PC-3 (cell line): ENCODE measurements around the gene VASP. TPM values are rescaled to one million over a fixed set of nuclear protein-coding genes. Genes with fewer than 3 reads are reported as not detected.
A peak's percentile ranks its signal among the peaks of the same experiment; 100 is the strongest.

Source experiments
- ATAC-seq: fragments of 200-7000 bp; cut with Tn5 transposase; 2 replicates; pipeline ENCODE4 v1.9.1; 2020; ENCODE audit warnings: mild to moderate bottlenecking, moderate library complexity
- BruUV-seq: library from RNA; stranded (reverse); fragments of 400-500 nt; replicated peaks from 2 replicates; lab custom pipeline; 2021; lab: Mats Ljungman, UMichigan
- CTCF ChIA-PET: fragments of 300-600 bp; sonication (Branson Sonifier 250); formaldehyde crosslinking; loops from one replicate; lab custom pipeline; 2022; ENCODE audit warnings: antibody characterized with exemption; lab: Charles Lee
- POLR2A ChIA-PET: fragments of 300-600 bp; sonication (Branson Sonifier 250); formaldehyde crosslinking; loops from one replicate; lab custom pipeline; 2022; ENCODE audit warnings: antibody characterized with exemption; ENCODE audit not compliant: unreplicated experiment; lab: Charles Lee
- DNase-seq: peaks from one replicate; pipeline ENCODE4 v3.0.0-alpha.2; 2015
- H2AFZ ChIP-seq: fragments of 300-600 bp; sonication (generic); 2 replicates; pipeline ENCODE4 v1.6.0; 2016; ENCODE audit warnings: antibody characterized with exemption, low read length
- H3F3A ChIP-seq: fragments of 300-600 bp; sonication (generic); one replicate; pipeline ENCODE4 v1.6.0; 2017; ENCODE audit warnings: antibody characterized with exemption, low read length, control low read depth, mild to moderate bottlenecking; ENCODE audit not compliant: unreplicated experiment
- H3K27ac ChIP-seq: fragments of 300-600 bp; sonication (generic); 2 replicates; pipeline ENCODE4 v1.5.1; 2016; ENCODE audit warnings: mild to moderate bottlenecking, low read length
- H3K27me3 ChIP-seq: fragments of 300-600 bp; sonication (generic); 2 replicates; pipeline ENCODE4 v1.6.1; 2016; ENCODE audit warnings: low read length, mixed read lengths
- H3K36me3 ChIP-seq: fragments of 300-600 bp; sonication (generic); 2 replicates; pipeline ENCODE4 v1.6.1; 2016; ENCODE audit warnings: low read depth, mixed run types, low read length, mixed read lengths
- H3K4me1 ChIP-seq: fragments of 300-600 bp; sonication (generic); 2 replicates; pipeline ENCODE4 v1.5.1; 2016; ENCODE audit warnings: low read length; ENCODE audit not compliant: insufficient read depth
- H3K4me2 ChIP-seq: fragments of 300-600 bp; sonication (generic); 2 replicates; pipeline ENCODE4 v1.6.0; 2016; ENCODE audit warnings: low read length
- H3K4me3 ChIP-seq: fragments of 300-600 bp; sonication (generic); 2 replicates; pipeline ENCODE4 v1.5.1; 2016; ENCODE audit warnings: mild to moderate bottlenecking, low read length, mixed read lengths
- H3K79me2 ChIP-seq: fragments of 300-600 bp; sonication (generic); 2 replicates; pipeline ENCODE4 v1.6.1; 2017; ENCODE audit warnings: low read length, mixed read lengths
- H3K9ac ChIP-seq: fragments of 300-600 bp; sonication (generic); 2 replicates; pipeline ENCODE4 v1.6.0; 2016; ENCODE audit warnings: mild to moderate bottlenecking, low read length
- H3K9me2 ChIP-seq: fragments of 300-600 bp; sonication (generic); replicated peaks from 2 replicates; pipeline ENCODE4 v1.6.1; 2016; ENCODE audit warnings: mixed run types, low read length, mixed read lengths
- H3K9me3 ChIP-seq: fragments of 300-600 bp; sonication (generic); 2 replicates; pipeline ENCODE4 v1.6.1; 2016; ENCODE audit warnings: low read length, mixed read lengths
- H4K20me1 ChIP-seq: fragments of 300-600 bp; sonication (generic); 2 replicates; pipeline ENCODE4 v1.6.1; 2016; ENCODE audit warnings: low read length, mixed read lengths
- EZH2 ChIP-seq: fragments of 300-600 bp; sonication (generic); IDR thresholded peaks from one replicate; pipeline ENCODE4 v1.6.1; 2017; ENCODE audit warnings: antibody characterized with exemption, mild to moderate bottlenecking, low read length; ENCODE audit not compliant: unreplicated experiment
- EZH2phosphoT487 ChIP-seq: fragments of 300-600 bp; sonication (generic); IDR thresholded peaks from 2 replicates; pipeline ENCODE4 v1.6.1; 2018; ENCODE audit warnings: mild to moderate bottlenecking, antibody characterized with exemption, low read length, borderline replicate concordance
- intact Hi-C: fragments of 100-400 bp; cut with micrococcal nuclease; formaldehyde crosslinking; loops from 2 replicates; pipeline ENCODE4 v1.9.0; 2023
- total RNA-seq: library from RNA; depleted of rRNA; stranded (reverse); fragments of >200 nt; gene quantifications from 2 replicates; pipeline ENCODE4 v1.2.3, GENCODE V29; 2014
- TF ChIP-seq, protein P1 (sequence below): fragments of 300-600 bp; sonication (generic); conservative IDR thresholded peaks from 2 replicates; pipeline ENCODE4 v1.5.1; 2017; ENCODE audit warnings: antibody characterized with exemption, low read depth, mild to moderate bottlenecking, low read length

Gene VASP
- total RNA-seq, 1 experiment from 2014 or later = 120 TPM

DNA sequence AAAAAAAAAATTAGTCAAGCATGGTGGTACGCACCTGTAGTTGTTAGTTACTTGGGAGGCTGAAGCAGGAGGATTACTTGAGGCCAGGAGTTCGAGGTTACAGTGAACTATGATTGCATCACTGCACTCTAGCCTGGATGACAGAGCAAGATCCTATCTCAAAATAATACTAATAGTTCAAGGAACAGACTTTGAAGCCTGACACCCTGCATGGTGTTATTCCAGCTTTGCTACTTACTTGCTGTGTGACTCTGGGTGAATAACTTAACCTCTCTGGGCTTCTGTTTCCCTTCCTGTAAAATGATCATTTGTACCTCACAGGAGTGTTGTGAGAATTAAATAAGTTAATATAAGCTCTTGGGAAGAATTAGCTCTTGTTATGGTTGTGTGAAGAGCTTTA is 43.0 kb upstream of the VASP start:
- H3K4me3 ChIP-seq = no peak overlapping the region
- intact Hi-C loops = no loop called here
- no peaks in the 10 kb centered on the region for H3K9me2 ChIP-seq
- no peaks in the 10 kb centered on the region for H3K9me3 ChIP-seq
- H3F3A ChIP-seq = no peaks in the 10 kb centered on the region
- no peak overlapping the region for H3K4me2 ChIP-seq
- BruUV-seq = no TSS peak
- DNase-seq (no peak), ATAC-seq (no peak)
- ChIA-PET CTCF (no interaction called here), POLR2A (no interaction called here)
- no peak overlapping the region for H2AFZ ChIP-seq
- H3K36me3 ChIP-seq = no peaks in the 10 kb centered on the region
- H3K27ac ChIP-seq = no peak overlapping the region
- peaks cover 9% of the 10 kb centered on the region for H3K79me2 ChIP-seq
- H3K4me1 ChIP-seq = no peaks in the 10 kb centered on the region
- H4K20me1 ChIP-seq = peaks cover 9% of the 10 kb centered on the region
- H3K9ac ChIP-seq = no peak overlapping the region
- TF ChIP-seq EZH2 = no peak
- TF ChIP-seq EZH2phosphoT487 = no peak
- TF ChIP-seq, protein P1, sequence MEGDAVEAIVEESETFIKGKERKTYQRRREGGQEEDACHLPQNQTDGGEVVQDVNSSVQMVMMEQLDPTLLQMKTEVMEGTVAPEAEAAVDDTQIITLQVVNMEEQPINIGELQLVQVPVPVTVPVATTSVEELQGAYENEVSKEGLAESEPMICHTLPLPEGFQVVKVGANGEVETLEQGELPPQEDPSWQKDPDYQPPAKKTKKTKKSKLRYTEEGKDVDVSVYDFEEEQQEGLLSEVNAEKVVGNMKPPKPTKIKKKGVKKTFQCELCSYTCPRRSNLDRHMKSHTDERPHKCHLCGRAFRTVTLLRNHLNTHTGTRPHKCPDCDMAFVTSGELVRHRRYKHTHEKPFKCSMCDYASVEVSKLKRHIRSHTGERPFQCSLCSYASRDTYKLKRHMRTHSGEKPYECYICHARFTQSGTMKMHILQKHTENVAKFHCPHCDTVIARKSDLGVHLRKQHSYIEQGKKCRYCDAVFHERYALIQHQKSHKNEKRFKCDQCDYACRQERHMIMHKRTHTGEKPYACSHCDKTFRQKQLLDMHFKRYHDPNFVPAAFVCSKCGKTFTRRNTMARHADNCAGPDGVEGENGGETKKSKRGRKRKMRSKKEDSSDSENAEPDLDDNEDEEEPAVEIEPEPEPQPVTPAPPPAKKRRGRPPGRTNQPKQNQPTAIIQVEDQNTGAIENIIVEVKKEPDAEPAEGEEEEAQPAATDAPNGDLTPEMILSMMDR = no peak
- no peaks in the 10 kb centered on the region for H3K27me3 ChIP-seq

DNA sequence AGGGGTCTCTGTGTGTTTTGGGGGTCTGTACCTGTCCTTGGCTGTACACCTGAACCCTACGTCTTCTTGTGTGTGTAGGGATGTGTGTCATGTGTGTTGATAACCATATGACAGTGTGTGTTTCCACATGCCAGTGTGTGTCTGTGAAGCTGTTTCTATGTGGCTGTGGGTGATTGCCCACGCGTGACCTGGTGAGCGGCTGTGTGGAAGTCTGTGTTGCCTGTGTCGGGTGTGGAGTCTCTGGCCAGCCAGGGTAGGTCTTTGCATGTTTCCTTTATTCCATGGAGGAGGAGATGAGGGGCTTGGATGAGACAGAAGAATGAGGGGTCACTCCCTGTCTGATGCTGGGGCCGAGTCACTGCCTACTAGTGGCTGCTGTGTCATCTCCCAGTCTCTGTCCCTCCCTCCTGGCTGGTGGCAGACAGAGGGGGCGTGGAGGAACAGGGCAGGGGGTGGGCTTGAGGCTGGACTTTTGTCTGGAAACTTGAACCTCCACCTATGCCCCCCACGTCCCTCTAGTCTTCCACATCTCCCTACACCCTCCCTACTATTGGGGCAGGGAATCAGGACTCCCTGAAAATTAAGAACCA is 42.3 kb upstream of the VASP start:
- 0 out of 2 replicates have a peak, but pooled peaks cover 1% of the 10 kb centered on the region for H3K4me1 ChIP-seq
- no peak for TF ChIP-seq EZH2
- TF ChIP-seq, protein P1 = no peak
- no peak for TF ChIP-seq EZH2phosphoT487
- no peaks in the 10 kb centered on the region for H3K9me3 ChIP-seq
- H3K36me3 ChIP-seq = no peaks in the 10 kb centered on the region
- CTCF ChIA-PET = no interaction called here
- no peak for ATAC-seq
- peaks cover 12% of the 10 kb centered on the region for H4K20me1 ChIP-seq
- no peaks in the 10 kb centered on the region for H3K9me2 ChIP-seq
- H2AFZ ChIP-seq = no peak overlapping the region
- H3K4me3 ChIP-seq = no peak overlapping the region
- POLR2A ChIA-PET = no interaction called here
- no TSS peak for BruUV-seq
- H3K27ac ChIP-seq = no peak overlapping the region
- no peaks in the 10 kb centered on the region for H3F3A ChIP-seq
- DNase-seq = no peak
- no peaks in the 10 kb centered on the region for H3K27me3 ChIP-seq
- no peak overlapping the region for H3K4me2 ChIP-seq
- H3K9ac ChIP-seq = no peak overlapping the region
- intact Hi-C loops = no loop called here
- H3K79me2 ChIP-seq = peaks cover 9% of the 10 kb centered on the region

DNA sequence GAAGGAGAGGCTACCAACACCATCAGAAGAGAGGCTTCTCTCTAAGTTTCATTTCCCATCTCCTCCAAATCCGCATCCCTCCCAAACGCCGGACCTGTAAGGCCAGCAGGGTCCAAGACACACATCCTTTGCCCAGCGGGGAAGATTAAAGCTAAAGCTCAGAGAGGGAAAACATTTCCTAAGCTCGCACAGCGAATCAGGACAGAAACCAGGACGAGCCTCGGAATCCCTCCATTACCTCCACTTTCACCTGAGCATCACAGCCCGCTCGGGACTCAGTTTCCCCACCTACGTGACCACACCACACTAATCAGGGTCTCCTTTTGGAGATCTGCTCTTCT is 40.2 kb upstream of the VASP start:
- Histone ChIP-seq H3K4me3 (peak overlapping the region; percentile 79), H3K27ac (no peak overlapping the region), H4K20me1 (peaks cover 30% of the 10 kb centered on the region), H3K36me3 (no peaks in the 10 kb centered on the region), H3F3A (no peaks in the 10 kb centered on the region), H3K4me1 (peaks cover 11% of the 10 kb centered on the region), H3K4me2 (peak overlapping the region; percentile 97), H3K27me3 (no peaks in the 10 kb centered on the region), H3K9me3 (no peaks in the 10 kb centered on the region), H3K9ac (peak overlapping the region; percentile 89), H2AFZ (peak overlapping the region; percentile 86), H3K9me2 (no peaks in the 10 kb centered on the region), H3K79me2 (peaks cover 16% of the 10 kb centered on the region)
- ChIA-PET CTCF (interaction anchor here (0.6 to 0.9 kb wide), 2 partner anchors 12 to 22 kb away, joined by 3 to 6 read pairs; no protein-coding TSS in a partner anchor), POLR2A (interaction anchor here (0.6 to 0.9 kb wide), 8 partner anchors 11 to 442 kb away, joined by 3 to 8 read pairs (median 3); no protein-coding TSS in a partner anchor)
- intact Hi-C loops = loop anchor here (2.0 kb wide), 1 partner anchor 16 kb away; no protein-coding TSS in a partner anchor
- ATAC-seq (no peak), DNase-seq (no peak)
- no TSS peak for BruUV-seq
- TF ChIP-seq EZH2phosphoT487 (no peak), EZH2 (no peak)
- TF ChIP-seq, protein P1 = no peak
